ENCODE results near the gene AANAT. TPM values are rescaled to one million over a fixed set of nuclear protein-coding genes. Genes with fewer than 3 reads are reported as not detected.
A peak's percentile ranks its signal among the peaks of the same experiment; 100 is the strongest.

Gene AANAT
- total RNA-seq, 6 experiments from 2014 or later, result not detected

- 11% methylated on average over 22 of the region's 31 CpGs for whole genome bisulfite sequencing (ENCODE audit: insufficient coverage, low coverage, low lambda C conversion rate, missing lambda C conversion rate)
- H3K36me3 ChIP-seq, result no peaks in the 10 kb centered on the region
- peaks cover 0 to 36% (median 3%) of the 10 kb centered on the region in 4 donors for H3K4me1 ChIP-seq
- H3K27me3 ChIP-seq, result no peaks in the 10 kb centered on the region
- TF ChIP-seq, protein P1, sequence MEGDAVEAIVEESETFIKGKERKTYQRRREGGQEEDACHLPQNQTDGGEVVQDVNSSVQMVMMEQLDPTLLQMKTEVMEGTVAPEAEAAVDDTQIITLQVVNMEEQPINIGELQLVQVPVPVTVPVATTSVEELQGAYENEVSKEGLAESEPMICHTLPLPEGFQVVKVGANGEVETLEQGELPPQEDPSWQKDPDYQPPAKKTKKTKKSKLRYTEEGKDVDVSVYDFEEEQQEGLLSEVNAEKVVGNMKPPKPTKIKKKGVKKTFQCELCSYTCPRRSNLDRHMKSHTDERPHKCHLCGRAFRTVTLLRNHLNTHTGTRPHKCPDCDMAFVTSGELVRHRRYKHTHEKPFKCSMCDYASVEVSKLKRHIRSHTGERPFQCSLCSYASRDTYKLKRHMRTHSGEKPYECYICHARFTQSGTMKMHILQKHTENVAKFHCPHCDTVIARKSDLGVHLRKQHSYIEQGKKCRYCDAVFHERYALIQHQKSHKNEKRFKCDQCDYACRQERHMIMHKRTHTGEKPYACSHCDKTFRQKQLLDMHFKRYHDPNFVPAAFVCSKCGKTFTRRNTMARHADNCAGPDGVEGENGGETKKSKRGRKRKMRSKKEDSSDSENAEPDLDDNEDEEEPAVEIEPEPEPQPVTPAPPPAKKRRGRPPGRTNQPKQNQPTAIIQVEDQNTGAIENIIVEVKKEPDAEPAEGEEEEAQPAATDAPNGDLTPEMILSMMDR (IDR thresholded peaks at IDR 0.05), result no peak
- peak; percentile 63 for TF ChIP-seq POLR2A (IDR thresholded peaks at IDR 0.05)
- peak overlapping the region in 2 of 3 donors; percentile 26 to 38 for H3K4me3 ChIP-seq
- no peaks in the 10 kb centered on the region for H3K9me3 ChIP-seq
- intact Hi-C loops (cut with DNase I), result no loop called here
- DNase-seq (peak; percentile 83 to 90 (median 89)), ATAC-seq (peak; percentile 67 to 77 (median 76))
- peak overlapping the region; percentile 63 to 82 (median 78) for H3K27ac ChIP-seq
Observed at GRCh38 chr17:76497979-76498875, 30.8 kb downstream of the AANAT start.

DNA sequence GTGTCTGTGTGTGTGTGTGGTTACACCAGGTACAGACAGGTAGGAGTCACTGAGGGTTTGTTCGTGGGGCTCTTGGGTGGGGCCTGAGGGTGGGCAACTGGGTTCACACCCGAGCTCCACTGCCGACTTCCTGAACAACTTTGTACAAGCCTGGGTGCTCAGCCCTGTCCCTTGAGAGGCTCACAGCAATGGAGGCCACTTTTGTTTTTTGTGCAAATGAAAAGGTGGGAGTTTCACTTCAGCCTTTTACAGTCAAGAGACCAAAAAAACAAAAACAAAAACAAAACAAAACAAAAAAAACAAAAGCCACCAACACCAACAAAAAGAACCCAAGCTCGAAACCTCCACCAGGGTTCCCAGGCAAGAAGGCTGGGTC, 31.5 kb downstream of the AANAT start:
- no peaks in the 10 kb centered on the region for H3K9me3 ChIP-seq
- H3K27ac ChIP-seq, result peak overlapping the region in 2 of 3 donors; percentile 24 to 90
- TF ChIP-seq, protein P1 (IDR thresholded peaks at IDR 0.05), result no peak
- no peak for TF ChIP-seq POLR2A (IDR thresholded peaks at IDR 0.05)
- peaks cover 0 to 36% (median 3%) of the 10 kb centered on the region in 4 donors for H3K4me1 ChIP-seq
- no peak overlapping the region for H3K4me3 ChIP-seq
- no peaks in the 10 kb centered on the region for H3K36me3 ChIP-seq
- DNase-seq (no peak), ATAC-seq (no peak)
- H3K27me3 ChIP-seq, result no peaks in the 10 kb centered on the region
- whole genome bisulfite sequencing (ENCODE audit: insufficient coverage, low coverage, low lambda C conversion rate, missing lambda C conversion rate), result 60% methylated on average over 1 of the region's 4 CpGs
- intact Hi-C loops (cut with DNase I), result no loop called here

DNA sequence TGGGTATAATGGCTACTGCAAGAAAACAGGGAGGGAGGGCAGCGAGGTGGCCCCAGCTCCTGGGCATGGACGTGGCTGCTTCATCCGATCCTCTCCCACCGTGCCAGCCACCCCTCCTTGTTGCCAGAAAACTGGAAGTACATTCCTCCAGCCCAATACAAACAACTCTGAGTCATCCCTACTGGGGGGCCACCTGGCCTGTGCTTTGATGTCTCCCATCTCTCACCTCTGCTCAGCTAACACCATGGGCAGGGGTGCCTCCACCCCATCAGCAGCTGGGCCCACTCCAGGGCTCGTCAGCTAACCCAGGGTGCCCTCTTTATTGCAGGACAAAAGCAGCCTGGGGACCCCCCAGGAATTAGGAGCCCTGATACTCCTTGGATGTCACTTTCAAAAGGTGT, 31.9 kb downstream of the AANAT start:
- H3K9me3 ChIP-seq, result no peaks in the 10 kb centered on the region
- H3K4me1 ChIP-seq, result peaks cover 0 to 36% (median 3%) of the 10 kb centered on the region in 4 donors
- 40% methylated on average over 4 of the region's 5 CpGs for WGBS (ENCODE audit: insufficient coverage, low coverage, low lambda C conversion rate, missing lambda C conversion rate)
- TF ChIP-seq POLR2A (IDR thresholded peaks at IDR 0.05), result no peak
- TF ChIP-seq, protein P1 (IDR thresholded peaks at IDR 0.05), result no peak
- no peak overlapping the region for H3K4me3 ChIP-seq
- ATAC-seq, result no peak
- H3K36me3 ChIP-seq, result no peaks in the 10 kb centered on the region
- no peaks in the 10 kb centered on the region for H3K27me3 ChIP-seq
- DNase-seq, result no peak
- H3K27ac ChIP-seq, result peak overlapping the region in 2 of 3 donors; percentile 24 to 90
- intact Hi-C loops (cut with DNase I), result no loop called here

DNA sequence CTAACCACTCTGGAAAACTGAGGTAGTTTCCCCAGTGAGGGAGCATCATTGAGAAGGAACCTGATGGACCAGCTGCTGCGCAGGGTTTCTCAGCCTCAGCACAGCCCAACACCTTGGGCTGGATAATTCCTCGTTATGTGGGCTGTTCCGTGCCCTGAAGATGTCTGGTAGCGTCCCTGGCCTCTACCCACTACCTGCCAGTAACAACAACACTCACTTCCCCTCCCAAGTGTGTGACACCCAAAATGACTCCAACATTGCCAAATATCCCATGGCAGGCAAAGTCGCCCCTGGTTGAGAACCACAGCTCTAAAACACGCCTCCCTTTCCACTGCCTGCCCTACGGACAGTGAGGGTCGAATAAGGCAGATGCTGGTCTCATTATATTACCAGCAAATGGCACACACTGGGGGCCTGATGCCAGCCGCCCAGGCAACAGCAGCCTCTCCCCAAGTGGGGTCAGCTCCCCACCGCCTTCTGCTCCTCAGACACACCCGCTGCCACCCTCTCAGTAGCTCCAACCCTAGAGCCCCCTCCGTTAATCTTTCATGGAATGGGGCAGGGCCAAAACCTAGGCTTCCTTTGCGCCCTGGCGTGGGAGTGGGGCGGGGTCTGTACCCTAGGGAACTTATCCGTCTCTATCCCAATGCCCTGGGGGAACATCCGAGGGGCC, 32.8 kb downstream of the AANAT start:
- DNase-seq, result no peak
- 38% methylated on average over 9 of the region's 17 CpGs for WGBS (ENCODE audit: insufficient coverage, low coverage, low lambda C conversion rate, missing lambda C conversion rate)
- intact Hi-C loops (cut with DNase I), result loop anchor here in 1 of 2 donors (10.0 kb wide), 1 partner anchor 95 kb away; no protein-coding TSS in a partner anchor

More for the DNA sequence above, 32.8 kb downstream of the AANAT start:
- Histone ChIP-seq H3K4me3 (peak overlapping the region; percentile 80 to 91 (median 82)), H3K27ac (peak overlapping the region; percentile 70 to 90 (median 72)), H3K36me3 (no peaks in the 10 kb centered on the region), H3K4me1 (peaks cover 0 to 36% (median 3%) of the 10 kb centered on the region in 4 donors), H3K9me3 (no peaks in the 10 kb centered on the region), H3K27me3 (no peaks in the 10 kb centered on the region)
- TF ChIP-seq, protein P1 (IDR thresholded peaks at IDR 0.05), result no peak
- ATAC-seq, result no peak

Measured in right lobe of liver (tissue), 6 donors.